ENCODE results near the gene SHBG. TPM values are rescaled to one million over a fixed set of nuclear protein-coding genes. Genes with fewer than 3 reads are reported as not detected.

Gene SHBG
- total and polyA plus RNA-seq, 2 experiments from 2014 or later: 0.38 to 0.48 TPM

GRCh38 chr17:7589204-7589868 is 40.6 kb upstream of the SHBG start:
- TF ChIP-seq ZNF331 (CRISPR knock-in tag; IDR thresholded peaks at IDR 0.05; ENCODE audit: low read depth): no peak
- TF ChIP-seq, protein P1, sequence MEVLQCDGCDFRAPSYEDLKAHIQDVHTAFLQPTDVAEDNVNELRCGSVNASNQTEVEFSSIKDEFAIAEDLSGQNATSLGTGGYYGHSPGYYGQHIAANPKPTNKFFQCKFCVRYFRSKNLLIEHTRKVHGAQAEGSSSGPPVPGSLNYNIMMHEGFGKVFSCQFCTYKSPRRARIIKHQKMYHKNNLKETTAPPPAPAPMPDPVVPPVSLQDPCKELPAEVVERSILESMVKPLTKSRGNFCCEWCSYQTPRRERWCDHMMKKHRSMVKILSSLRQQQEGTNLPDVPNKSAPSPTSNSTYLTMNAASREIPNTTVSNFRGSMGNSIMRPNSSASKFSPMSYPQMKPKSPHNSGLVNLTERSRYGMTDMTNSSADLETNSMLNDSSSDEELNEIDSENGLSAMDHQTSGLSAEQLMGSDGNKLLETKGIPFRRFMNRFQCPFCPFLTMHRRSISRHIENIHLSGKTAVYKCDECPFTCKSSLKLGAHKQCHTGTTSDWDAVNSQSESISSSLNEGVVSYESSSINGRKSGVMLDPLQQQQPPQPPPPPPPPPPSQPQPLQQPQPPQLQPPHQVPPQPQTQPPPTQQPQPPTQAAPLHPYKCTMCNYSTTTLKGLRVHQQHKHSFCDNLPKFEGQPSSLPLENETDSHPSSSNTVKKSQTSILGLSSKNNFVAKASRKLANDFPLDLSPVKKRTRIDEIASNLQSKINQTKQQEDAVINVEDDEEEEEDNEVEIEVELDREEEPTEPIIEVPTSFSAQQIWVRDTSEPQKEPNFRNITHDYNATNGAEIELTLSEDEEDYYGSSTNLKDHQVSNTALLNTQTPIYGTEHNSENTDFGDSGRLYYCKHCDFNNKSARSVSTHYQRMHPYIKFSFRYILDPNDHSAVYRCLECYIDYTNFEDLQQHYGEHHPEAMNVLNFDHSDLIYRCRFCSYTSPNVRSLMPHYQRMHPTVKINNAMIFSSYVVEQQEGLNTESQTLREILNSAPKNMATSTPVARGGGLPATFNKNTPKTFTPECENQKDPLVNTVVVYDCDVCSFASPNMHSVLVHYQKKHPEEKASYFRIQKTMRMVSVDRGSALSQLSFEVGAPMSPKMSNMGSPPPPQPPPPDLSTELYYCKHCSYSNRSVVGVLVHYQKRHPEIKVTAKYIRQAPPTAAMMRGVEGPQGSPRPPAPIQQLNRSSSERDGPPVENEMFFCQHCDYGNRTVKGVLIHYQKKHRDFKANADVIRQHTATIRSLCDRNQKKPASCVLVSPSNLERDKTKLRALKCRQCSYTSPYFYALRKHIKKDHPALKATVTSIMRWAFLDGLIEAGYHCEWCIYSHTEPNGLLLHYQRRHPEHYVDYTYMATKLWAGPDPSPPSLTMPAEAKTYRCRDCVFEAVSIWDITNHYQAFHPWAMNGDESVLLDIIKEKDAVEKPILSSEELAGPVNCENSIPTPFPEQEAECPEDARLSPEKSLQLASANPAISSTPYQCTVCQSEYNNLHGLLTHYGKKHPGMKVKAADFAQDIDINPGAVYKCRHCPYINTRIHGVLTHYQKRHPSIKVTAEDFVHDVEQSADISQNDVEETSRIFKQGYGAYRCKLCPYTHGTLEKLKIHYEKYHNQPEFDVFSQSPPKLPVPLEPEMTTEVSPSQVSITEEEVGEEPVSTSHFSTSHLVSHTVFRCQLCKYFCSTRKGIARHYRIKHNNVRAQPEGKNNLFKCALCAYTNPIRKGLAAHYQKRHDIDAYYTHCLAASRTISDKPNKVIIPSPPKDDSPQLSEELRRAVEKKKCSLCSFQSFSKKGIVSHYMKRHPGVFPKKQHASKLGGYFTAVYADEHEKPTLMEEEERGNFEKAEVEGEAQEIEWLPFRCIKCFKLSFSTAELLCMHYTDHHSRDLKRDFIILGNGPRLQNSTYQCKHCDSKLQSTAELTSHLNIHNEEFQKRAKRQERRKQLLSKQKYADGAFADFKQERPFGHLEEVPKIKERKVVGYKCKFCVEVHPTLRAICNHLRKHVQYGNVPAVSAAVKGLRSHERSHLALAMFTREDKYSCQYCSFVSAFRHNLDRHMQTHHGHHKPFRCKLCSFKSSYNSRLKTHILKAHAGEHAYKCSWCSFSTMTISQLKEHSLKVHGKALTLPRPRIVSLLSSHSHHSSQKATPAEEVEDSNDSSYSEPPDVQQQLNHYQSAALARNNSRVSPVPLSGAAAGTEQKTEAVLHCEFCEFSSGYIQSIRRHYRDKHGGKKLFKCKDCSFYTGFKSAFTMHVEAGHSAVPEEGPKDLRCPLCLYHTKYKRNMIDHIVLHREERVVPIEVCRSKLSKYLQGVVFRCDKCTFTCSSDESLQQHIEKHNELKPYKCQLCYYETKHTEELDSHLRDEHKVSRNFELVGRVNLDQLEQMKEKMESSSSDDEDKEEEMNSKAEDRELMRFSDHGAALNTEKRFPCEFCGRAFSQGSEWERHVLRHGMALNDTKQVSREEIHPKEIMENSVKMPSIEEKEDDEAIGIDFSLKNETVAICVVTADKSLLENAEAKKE (CRISPR knock-in tag; IDR thresholded peaks at IDR 0.05): no peak
- TF ChIP-seq CTCF (conservative IDR thresholded peaks at IDR 0.05; ENCODE audit: low read depth in 2 of 2): peak; percentile 72 to 86
- TF ChIP-seq JUNB (IDR thresholded peaks at IDR 0.05; ENCODE audit: unreplicated experiment): no peak
- Histone ChIP-seq H3K79me2 (replicated peaks; ENCODE audit: insufficient read depth) (peaks cover 19% of the 10 kb centered on the region), H3K27ac (ENCODE audit: low read depth) (peak overlapping the region; percentile 90), H2AFZ (peak overlapping the region; percentile 74; the same call in 1 of the 2 replicates), H3K27me3 (ENCODE audit: insufficient read depth) (no peaks in the 10 kb centered on the region), H3K36me3 (ENCODE audit: insufficient read depth) (peaks cover 23% of the 10 kb centered on the region), H3F3A (replicated peaks; ENCODE audit: low read depth) (peaks cover 34% of the 10 kb centered on the region), H4K20me1 (replicated peaks; ENCODE audit: insufficient read depth) (no peaks in the 10 kb centered on the region), H3K4me3 (peak overlapping the region; percentile 88), H3K4me1 (ENCODE audit: insufficient read depth) (peaks cover 21% of the 10 kb centered on the region), H3K9me2 (ENCODE audit: insufficient read depth) (no peaks in the 10 kb centered on the region; the same call in 1 of the 2 replicates), H3K4me2 (peak overlapping the region; percentile 99)
- Mint-ChIP-seq H3K9me3 (no peaks in the 10 kb centered on the region), H3K4me1 (peaks cover 42% of the 10 kb centered on the region), H3K27me3 (ENCODE audit: insufficient read depth, low read depth, poor library complexity) (peaks cover 21% of the 10 kb centered on the region), H3K4me3 (peak overlapping the region; percentile 69; the same call in 2 of the 3 replicates), H3K27ac (peak overlapping the region; percentile 77; the same call in 1 of the 2 replicates), H3K36me3 (ENCODE audit: low read depth) (peaks cover 60% of the 10 kb centered on the region)
- DNase-seq (ENCODE audit: low spot score) (peak; percentile 94), ATAC-seq (peak; percentile 77)

Data from GM23338 (cell line).